IPS DF 4.7 (cell line): ENCODE data around the gene LAMA4.

Experiments used
- DNase-seq: peaks from one replicate; pipeline ENCODE4 v3.0.0-alpha.2; 2013; ENCODE audit warnings: low spot score; ENCODE audit errors: extremely low read depth

The LAMA4 gene

GRCh38 chr6:112243861-112244827 lies 10.2 kb downstream of the LAMA4 start:
- DNase-seq, result no peak

DNA sequence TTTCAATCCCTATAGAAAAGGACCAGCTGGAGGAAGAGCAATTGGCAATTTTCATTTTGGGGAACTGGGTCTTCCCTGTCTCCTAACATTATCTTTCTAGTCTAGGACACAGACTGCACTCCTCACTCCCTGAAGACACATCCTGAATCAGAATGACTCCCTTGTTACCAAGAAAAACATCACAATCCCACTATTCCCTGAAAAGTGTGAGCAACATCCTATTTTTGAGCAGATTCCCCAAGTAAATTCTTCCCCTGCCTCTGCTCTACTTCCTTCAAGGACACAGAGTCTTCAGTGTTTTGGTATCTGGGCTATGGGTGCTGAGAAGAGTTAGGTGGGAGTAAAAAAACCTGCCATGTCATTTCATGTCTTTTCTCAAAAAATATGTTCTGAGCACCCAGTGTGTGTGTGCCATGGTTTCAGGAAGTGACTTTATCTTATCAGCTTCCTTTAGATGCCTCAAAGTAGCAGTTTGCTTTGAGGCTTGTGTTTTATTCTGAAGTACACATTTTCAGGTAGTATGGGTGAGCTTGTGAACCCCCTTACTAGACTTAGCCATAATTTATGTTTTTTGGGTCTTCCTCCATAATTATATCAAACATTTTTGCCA lies 12.4 kb downstream of the LAMA4 start:
- DNase-seq, result no peak

GRCh38 chr6:112237595-112237994 lies 16.8 kb downstream of the LAMA4 start:
- DNase-seq, result no peak

- DNase-seq, result no peak
Measured at GRCh38 chr6:112237066-112237465, 17.3 kb downstream of the LAMA4 start.

- DNase-seq, result no peak
Measured at GRCh38 chr6:112235956-112236355, 18.4 kb downstream of the LAMA4 start.

DNA sequence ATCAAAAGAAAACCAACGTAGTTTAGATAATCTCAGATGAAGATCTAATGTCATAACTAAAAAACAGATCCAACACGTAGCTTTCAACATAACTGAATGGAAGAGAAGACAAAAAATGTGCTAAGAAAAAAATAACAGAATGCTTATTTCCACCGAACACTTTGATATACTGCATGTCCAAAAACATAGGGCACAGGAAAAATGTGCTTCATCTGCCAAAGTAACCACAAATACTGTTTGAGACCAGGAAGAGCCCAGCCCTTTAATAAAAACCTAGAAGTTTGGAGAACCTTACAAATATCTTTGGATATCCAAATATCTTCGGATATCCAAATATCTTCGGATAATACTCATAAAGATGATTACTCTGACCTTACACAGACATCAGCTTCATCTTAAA lies 19.8 kb downstream of the LAMA4 start:
- DNase-seq, result no peak

GRCh38 chr6:112233847-112234246 lies 20.5 kb downstream of the LAMA4 start:
- DNase-seq, result no peak

- no peak for DNase-seq
Measured at GRCh38 chr6:112232845-112233256, 21.5 kb downstream of the LAMA4 start.

- DNase-seq, result no peak
Measured at GRCh38 chr6:112231594-112232060, 22.7 kb downstream of the LAMA4 start.

GRCh38 chr6:112231164-112231563 lies 23.2 kb downstream of the LAMA4 start:
- no peak for DNase-seq

DNA sequence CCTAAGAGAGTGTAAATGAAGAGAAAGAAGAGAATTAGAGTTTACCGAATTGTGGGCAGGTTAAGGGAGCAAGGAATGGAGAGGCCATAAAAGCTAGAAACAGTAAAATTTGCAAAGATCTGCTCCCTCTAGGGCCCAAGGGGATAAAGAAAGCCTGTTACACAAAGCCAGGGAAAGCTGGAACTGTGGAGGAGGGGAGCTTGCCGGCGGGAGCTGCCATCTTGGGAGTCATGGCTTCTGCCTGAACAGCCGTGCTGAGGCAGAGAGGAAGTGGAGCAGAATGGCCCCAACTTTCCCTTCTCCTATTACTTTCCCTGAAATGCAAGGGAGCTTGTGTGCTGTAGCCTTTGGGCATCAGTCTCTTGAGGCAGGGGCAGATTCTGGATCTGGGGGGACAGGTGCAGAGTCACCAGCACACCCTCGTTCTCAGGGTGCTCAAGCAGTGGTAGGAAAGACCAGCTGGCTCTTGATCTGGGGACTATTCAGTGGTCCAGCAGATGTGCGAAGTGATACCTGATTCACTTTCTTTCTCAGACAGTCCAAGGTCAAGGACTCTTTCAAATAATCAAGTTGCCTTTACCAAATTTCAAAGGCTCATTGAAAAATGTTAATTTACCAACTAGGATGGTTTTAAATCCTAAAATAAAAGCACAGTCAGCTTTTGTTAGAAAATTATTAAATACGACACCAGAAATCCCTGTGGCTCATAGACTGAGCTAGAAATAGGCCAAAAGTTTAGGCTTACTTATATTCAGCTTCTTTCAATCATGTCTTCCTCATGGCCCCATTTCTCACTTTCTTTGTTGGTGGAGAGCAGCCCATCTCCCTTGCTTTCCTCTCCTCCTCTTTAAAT lies 25.7 kb downstream of the LAMA4 start:
- DNase-seq, result no peak

GRCh38 chr6:112227992-112228391 lies 26.4 kb downstream of the LAMA4 start:
- DNase-seq, result no peak

DNA sequence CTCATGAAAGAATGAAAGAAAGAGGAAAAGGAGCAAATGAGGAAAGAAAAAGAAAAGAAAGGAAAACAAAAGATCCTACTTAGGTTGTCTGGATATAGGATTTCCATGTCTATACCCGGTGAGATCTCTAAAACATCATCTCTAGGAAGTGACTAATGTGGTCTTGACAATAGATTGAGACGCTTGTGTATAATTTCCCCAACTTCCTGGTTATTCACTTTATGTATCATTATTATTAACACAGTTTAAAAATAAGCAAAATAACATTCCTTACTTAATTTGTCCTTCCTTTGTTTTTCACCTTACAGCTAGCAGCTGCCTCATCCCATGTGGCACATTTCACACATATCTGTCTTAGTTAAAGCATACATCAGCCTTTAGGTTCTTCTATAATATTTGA lies 27.0 kb downstream of the LAMA4 start:
- no peak for DNase-seq

GRCh38 chr6:112225691-112226090 lies 28.7 kb downstream of the LAMA4 start:
- DNase-seq, result no peak

DNA sequence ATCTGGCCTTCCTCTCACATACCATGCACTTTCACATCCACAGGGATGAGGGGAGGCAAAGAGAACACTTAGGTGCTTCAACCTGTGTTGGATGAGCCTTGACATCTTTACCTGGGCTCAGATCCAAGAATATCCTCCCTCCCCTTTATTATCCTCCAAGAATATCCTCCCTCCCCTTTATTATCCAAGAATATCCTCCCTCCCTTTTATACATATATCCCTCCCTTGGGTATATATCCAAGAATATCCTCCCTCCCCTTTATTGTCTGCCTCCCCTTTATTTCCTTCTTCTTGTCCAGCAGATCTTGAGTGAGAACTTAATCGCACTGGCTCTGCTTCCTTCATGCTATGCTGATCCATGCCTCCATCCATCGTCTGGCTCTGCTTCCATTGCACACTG lies 30.3 kb downstream of the LAMA4 start:
- DNase-seq, result no peak

DNA sequence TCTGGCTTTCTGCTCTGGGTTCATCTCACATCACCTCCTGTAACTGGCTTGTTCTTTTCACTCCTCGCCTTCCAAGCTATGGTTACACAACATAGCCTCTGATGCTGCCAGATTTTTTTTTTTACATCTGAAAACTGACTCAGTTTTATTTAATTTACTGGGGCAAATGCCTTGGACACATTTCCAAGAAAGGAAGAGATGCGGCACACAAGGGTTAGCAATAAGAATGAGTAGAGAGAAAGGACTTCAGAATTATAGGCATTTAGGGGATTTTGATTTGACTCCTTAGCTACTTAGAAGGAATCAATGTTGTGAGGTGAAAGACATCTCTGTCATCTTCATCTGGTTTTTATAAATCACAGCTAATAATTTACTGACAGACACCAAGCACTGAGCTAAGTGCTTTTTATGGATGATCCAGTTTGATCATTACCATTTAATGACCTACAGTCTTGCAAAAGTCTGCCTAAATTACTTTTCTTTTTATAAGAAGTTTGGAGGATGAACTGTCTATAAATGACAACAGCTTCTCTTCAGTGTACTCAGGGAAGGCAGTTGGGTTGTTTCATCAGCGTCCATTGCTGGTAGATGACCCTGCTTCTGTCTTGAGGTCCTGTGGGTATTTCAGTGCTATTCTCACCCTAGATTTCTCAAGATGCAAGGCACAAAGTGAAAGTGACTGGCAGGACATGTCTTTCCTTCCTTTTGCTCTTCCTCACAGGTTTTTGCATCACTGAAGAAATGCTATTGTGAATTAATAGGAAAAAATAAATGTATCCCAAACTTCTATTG lies 31.1 kb downstream of the LAMA4 start:
- DNase-seq, result no peak

- no peak for DNase-seq
Measured at GRCh38 chr6:112221981-112222852, 32.1 kb downstream of the LAMA4 start.

- DNase-seq, result no peak
Measured at GRCh38 chr6:112221561-112221960, 32.8 kb downstream of the LAMA4 start.

DNA sequence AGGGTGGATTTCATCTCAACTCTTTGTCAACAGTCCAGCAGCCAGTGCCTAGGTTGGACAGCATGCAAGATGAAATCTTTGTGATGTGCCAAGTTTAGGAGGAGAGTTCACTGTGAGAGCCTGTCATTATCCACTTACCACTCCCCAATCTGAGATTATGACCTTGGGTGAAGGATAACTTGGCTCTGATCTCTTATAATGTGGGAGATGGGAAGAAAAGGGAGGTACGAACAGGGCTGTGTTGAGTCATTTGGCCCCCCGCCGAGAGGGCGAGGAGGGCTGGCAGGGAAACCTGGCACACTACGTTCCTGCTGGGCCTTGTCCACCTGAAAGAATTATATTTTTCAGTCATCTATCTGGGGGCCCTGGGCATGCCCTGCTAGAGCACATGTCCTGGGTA lies 35.8 kb downstream of the LAMA4 start:
- no peak for DNase-seq
